ENCODE results near the gene MUC7. TPM values are rescaled to one million over a fixed set of nuclear protein-coding genes. Genes with fewer than 3 reads are reported as not detected.

MUC7 gene
- total RNA-seq, 6 experiments from 2014 or later = not detected

DNA sequence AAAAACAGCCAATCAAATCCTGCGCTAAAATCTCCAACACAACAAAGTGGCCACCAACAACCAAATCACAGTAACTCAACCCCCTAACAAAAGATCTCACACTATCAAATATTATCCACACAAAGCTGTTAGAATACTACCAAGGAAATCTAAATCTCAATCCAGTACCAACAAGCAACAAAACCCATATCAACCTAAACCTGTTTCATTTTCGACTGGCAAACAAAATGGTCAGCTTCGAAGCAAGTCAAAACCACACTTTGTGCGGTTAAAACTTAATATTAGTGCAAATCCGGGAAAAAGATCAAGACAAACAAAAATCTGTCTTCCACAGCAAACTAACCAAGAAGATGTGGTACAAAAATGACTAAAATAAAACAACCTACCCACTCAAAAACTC lies 28.7 kb upstream of the MUC7 start:
- H3K27ac Mint-ChIP-seq = no peak overlapping the region
- no peak overlapping the region for H3K4me3 Mint-ChIP-seq
- H3K4me1 Mint-ChIP-seq (ENCODE audit: low read depth) = no peaks in the 10 kb centered on the region
- no peaks in the 10 kb centered on the region for H3K36me3 Mint-ChIP-seq (ENCODE audit: low read depth)
- DNase-seq = no peak
- TF ChIP-seq, protein P1, sequence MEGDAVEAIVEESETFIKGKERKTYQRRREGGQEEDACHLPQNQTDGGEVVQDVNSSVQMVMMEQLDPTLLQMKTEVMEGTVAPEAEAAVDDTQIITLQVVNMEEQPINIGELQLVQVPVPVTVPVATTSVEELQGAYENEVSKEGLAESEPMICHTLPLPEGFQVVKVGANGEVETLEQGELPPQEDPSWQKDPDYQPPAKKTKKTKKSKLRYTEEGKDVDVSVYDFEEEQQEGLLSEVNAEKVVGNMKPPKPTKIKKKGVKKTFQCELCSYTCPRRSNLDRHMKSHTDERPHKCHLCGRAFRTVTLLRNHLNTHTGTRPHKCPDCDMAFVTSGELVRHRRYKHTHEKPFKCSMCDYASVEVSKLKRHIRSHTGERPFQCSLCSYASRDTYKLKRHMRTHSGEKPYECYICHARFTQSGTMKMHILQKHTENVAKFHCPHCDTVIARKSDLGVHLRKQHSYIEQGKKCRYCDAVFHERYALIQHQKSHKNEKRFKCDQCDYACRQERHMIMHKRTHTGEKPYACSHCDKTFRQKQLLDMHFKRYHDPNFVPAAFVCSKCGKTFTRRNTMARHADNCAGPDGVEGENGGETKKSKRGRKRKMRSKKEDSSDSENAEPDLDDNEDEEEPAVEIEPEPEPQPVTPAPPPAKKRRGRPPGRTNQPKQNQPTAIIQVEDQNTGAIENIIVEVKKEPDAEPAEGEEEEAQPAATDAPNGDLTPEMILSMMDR (IDR thresholded peaks at IDR 0.05) = no peak
- H3K9me3 Mint-ChIP-seq = peaks cover 4% of the 10 kb centered on the region; the same call in 1 of the 2 replicates
- H3K27me3 Mint-ChIP-seq (ENCODE audit: insufficient read depth) = no peaks in the 10 kb centered on the region

- Mint-ChIP-seq H3K36me3 (ENCODE audit: low read depth) (no peaks in the 10 kb centered on the region), H3K27ac (no peak overlapping the region), H3K4me1 (ENCODE audit: low read depth) (no peaks in the 10 kb centered on the region), H3K9me3 (peaks cover 25% of the 10 kb centered on the region), H3K27me3 (ENCODE audit: insufficient read depth) (no peaks in the 10 kb centered on the region), H3K4me3 (no peak overlapping the region)
- TF ChIP-seq, protein P1 (IDR thresholded peaks at IDR 0.05) = no peak
- no peak for DNase-seq
Measured at GRCh38 chr4:70449220-70449619, 22.8 kb upstream of the MUC7 start.

- DNase-seq = no peak
- Mint-ChIP-seq H3K36me3 (ENCODE audit: low read depth) (no peaks in the 10 kb centered on the region), H3K9me3 (peaks cover 26% of the 10 kb centered on the region), H3K27ac (no peak overlapping the region), H3K27me3 (ENCODE audit: insufficient read depth) (no peaks in the 10 kb centered on the region), H3K4me1 (ENCODE audit: low read depth) (no peaks in the 10 kb centered on the region), H3K4me3 (no peak overlapping the region)
- TF ChIP-seq, protein P1 (IDR thresholded peaks at IDR 0.05) = no peak
Measured at GRCh38 chr4:70452946-70453345, 19.1 kb upstream of the MUC7 start.

DNA sequence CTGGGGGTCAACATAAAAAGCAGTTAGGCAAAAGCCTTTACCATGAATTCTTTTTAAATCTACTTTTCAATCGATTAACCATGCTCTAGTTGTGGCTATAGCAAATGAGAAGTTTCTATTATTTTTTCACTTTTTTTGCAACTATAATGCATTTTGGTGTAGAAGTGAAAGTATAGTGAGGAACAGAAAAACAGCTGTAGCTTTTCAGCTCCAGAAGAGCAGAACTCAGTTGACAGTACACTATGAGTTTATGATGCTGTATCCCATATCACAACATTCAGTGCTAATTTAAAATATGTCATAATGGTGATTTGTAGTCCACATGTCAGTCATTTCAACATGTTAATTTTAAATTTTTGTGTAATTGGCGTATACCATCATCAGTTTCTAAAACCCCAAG lies 8.7 kb upstream of the MUC7 start:
- no peak overlapping the region for H3K4me3 Mint-ChIP-seq
- DNase-seq = no peak
- TF ChIP-seq, protein P1 (IDR thresholded peaks at IDR 0.05) = no peak
- no peaks in the 10 kb centered on the region for H3K27me3 Mint-ChIP-seq (ENCODE audit: insufficient read depth)
- no peaks in the 10 kb centered on the region for H3K36me3 Mint-ChIP-seq (ENCODE audit: low read depth)
- no peak overlapping the region for H3K27ac Mint-ChIP-seq
- H3K9me3 Mint-ChIP-seq = peaks cover 21% of the 10 kb centered on the region
- H3K4me1 Mint-ChIP-seq (ENCODE audit: low read depth) = no peaks in the 10 kb centered on the region

DNA sequence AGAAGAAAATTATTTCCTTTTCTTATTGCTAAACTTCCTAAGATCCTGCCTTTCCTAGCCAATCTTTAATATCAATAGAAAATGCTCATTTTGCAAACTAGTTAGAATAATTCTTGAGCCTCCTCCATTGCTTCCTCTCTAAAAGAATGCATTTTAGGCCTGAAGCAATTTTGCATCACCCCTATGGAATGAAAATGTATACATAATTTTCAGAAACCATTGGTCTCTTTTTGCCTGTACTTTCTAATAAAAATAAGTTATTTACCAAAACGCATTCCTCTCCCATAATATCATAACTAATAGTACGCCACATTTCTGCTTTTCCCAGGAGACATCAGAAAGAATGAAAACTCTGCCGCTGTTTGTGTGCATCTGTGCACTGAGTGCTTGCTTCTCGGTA lies 1.7 kb downstream of the MUC7 start:
- DNase-seq = no peak
- Mint-ChIP-seq H3K27me3 (ENCODE audit: insufficient read depth) (0 out of 2 replicates have a peak, but pooled peaks cover 1% of the 10 kb centered on the region), H3K27ac (no peak overlapping the region), H3K4me3 (no peak overlapping the region), H3K4me1 (ENCODE audit: low read depth) (no peaks in the 10 kb centered on the region), H3K36me3 (ENCODE audit: low read depth) (no peaks in the 10 kb centered on the region), H3K9me3 (no peaks in the 10 kb centered on the region; the same call in 1 of the 2 replicates)
- TF ChIP-seq, protein P1 (IDR thresholded peaks at IDR 0.05) = no peak

- TF ChIP-seq, protein P1 (IDR thresholded peaks at IDR 0.05) = no peak
- H3K4me1 Mint-ChIP-seq (ENCODE audit: low read depth) = no peaks in the 10 kb centered on the region
- H3K27me3 Mint-ChIP-seq (ENCODE audit: insufficient read depth) = no peaks in the 10 kb centered on the region
- H3K9me3 Mint-ChIP-seq = no peaks in the 10 kb centered on the region
- no peak overlapping the region for H3K4me3 Mint-ChIP-seq
- H3K36me3 Mint-ChIP-seq (ENCODE audit: low read depth) = no peaks in the 10 kb centered on the region
- no peak for DNase-seq
- no peak overlapping the region for H3K27ac Mint-ChIP-seq
Measured at GRCh38 chr4:70488748-70489147, 16.8 kb downstream of the MUC7 start.
